ENCODE measurements around the gene SPINK8.

DNA sequence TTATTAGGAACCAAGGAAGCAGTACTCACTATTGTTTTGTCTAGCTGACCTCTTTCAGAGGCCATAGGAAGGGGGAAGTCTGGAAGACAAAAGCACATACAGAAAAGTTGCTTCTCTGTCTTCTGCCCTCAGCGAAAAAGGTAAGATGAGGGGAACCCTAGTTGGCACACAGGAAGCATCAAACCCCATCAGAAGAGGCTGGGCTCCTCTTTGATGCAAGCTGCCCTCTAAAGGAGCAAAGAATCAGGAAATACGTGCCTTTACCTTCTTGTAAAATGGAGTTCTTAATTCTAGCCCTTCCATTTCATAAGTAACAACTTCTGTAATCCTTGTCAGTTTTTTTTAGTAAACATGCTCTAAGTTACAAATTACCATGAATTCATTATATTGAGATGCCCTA, 12.5 kb downstream of the SPINK8 start:
- no peak for TF ChIP-seq POLR2A (IDR thresholded peaks at IDR 0.05)
- TF ChIP-seq, protein P1, sequence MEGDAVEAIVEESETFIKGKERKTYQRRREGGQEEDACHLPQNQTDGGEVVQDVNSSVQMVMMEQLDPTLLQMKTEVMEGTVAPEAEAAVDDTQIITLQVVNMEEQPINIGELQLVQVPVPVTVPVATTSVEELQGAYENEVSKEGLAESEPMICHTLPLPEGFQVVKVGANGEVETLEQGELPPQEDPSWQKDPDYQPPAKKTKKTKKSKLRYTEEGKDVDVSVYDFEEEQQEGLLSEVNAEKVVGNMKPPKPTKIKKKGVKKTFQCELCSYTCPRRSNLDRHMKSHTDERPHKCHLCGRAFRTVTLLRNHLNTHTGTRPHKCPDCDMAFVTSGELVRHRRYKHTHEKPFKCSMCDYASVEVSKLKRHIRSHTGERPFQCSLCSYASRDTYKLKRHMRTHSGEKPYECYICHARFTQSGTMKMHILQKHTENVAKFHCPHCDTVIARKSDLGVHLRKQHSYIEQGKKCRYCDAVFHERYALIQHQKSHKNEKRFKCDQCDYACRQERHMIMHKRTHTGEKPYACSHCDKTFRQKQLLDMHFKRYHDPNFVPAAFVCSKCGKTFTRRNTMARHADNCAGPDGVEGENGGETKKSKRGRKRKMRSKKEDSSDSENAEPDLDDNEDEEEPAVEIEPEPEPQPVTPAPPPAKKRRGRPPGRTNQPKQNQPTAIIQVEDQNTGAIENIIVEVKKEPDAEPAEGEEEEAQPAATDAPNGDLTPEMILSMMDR (IDR thresholded peaks at IDR 0.05) = no peak

Measured in ovary (tissue), 3 donors.